Measurements from ENCODE around the gene PPFIA4.
A peak's percentile ranks its signal among the peaks of the same experiment; 100 is the strongest.

PPFIA4 gene

DNA sequence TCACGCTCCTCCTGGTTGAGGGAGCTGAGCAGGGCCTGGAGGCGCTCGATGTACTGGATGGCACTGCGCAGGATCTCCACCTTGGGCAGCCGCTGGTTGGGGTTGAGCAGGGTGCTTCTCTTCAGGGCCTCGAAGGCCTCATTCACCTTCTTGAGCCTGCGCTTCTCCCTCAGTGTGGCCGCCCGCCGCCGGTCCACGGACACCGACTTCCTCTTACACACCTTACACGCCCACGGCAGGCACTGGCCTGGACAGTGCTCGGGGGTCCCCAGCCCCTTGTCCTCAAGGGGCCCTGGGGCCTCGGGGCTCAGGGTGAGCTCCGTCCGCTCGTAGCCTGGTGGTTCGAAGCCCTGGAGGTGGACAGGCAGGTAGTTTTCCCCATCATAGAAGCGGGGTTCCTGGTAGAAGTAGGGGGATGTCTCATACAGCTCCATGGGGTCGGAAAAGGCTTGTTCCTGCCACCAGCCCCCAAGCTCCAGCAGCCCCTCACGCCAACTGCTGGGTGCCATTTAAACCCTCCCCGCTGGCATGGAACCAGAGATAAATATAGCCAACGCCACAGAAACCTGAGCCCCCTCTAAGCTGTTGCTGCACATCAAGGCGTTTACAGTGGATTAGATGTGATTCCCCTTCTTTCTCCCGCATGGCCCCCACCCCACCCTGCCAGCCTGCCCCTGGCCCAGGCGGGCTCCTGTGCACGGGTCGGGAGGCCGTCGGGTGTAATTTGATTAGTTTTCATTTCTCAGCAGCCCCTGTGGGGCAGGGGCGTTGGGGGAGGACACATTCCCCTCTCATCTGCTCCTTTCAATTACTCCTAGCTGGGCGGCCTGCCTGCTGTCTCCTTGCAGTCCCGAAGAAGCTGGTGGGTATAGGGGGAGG, 59.5 kb downstream of the PPFIA4 start, which contains the start of gene MYOG:
MYOG (minus strand) TSS at position 485 of the 879 bp plus-strand sequence; CDS start at position 434, 51 bp downstream.
- DNase-seq, result no peak

DNA sequence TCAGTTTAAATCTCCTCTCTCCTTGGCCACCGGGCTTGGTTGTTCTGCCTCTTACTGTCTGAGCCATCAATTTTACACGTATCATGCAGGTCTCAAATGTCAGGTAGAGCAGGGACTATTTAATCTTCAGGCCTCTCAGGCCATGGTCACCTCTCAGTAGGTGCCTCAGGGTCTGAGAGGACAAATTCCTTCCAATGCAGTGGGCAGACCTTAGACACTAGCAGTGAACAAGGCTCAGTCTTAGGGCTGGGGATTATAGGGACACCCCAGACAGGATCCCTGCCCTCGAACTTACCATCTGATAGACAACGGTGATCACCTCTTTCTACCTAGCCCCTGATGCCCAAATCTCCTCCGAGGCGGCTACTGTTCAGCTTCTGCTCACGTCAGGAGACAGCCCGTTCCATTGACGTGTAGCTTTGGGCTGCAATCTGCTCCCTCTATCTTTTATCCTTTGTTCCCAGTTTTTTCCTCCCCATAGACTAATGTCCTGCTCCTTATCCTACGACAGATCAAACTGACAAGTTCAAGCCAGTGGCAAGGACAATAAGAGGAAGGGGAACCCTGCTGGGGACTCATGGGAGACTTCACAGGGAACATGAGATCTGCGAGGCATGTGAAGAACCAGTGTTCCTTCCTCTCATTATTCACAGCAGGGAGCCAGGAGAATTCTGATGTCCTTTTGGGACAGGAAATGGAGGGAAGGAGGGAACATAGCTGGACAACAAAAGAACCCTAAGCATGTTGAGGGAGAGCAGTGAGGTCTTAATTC, 60.9 kb downstream of the PPFIA4 start:
- DNase-seq, result no peak

DNA sequence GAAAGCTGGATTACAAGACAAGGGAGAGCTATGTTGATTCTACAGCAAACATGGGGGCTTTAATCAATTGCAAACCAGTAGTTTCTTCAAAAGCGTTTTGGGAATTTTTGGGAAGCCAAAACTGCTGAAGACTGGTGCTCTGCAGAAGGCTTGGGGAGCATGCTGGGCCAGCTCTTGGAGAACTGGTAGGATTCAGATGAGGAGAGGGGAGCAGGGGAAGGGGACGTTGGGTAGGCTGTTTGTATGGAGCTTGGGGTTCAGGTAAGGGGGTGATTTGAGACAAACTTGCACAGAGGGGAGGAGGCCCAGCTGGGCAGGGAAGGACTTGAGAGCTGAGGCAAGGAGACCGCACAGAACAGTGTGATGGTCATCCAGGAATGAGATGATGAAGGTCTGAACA, 62.1 kb downstream of the PPFIA4 start:
- no peak for DNase-seq

DNA sequence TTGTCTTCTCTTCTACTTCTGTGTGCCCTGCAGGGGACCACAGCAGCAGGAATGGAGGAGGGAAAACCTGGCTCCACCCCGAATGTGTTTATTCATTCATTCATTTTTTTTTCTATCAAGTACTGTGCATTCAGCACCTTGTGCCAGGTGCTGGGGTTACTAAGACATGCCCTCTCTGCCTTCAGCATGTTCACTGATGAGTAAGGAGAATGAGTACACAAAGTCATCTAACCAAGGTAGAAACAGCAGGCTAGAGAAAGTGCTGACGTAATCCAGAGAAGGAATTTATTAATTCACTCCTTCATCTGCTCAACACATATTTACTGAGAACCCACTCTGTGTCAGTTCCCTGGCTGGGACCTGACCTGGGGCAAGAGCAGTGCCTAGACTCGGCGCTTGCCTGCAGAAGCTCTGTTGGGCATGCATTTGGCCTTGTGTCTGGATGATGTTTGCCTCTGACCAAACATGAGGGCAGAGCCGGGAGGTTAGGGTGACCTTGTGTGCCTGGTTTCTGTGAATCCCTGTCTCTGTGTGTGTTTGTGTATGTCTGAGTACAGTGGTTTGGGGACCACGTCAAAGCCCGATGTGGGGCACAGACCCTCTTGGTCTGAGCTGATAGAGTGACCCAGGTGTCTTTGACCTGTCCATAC, 62.8 kb downstream of the PPFIA4 start:
- DNase-seq, result no peak

DNA sequence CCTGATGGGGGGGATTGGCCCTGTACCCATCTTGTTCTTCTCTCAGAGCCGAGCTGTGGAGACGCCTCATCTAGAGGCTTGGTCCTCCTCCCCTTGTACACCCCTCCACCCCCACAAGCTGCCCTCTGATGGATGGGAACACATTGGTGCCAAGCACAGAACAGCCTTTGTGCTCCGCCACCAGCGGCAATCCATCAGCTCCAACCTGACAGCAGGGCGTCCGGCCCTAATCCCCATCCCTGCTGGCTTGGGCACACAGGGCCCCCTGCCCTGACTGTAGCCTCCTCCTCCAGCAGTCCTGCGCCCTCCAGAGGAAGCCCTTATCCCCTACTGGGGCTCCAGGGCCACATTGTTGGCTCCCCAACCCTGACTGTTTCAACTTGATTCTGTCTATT, 63.4 kb downstream of the PPFIA4 start:
- DNase-seq, result no peak

DNA sequence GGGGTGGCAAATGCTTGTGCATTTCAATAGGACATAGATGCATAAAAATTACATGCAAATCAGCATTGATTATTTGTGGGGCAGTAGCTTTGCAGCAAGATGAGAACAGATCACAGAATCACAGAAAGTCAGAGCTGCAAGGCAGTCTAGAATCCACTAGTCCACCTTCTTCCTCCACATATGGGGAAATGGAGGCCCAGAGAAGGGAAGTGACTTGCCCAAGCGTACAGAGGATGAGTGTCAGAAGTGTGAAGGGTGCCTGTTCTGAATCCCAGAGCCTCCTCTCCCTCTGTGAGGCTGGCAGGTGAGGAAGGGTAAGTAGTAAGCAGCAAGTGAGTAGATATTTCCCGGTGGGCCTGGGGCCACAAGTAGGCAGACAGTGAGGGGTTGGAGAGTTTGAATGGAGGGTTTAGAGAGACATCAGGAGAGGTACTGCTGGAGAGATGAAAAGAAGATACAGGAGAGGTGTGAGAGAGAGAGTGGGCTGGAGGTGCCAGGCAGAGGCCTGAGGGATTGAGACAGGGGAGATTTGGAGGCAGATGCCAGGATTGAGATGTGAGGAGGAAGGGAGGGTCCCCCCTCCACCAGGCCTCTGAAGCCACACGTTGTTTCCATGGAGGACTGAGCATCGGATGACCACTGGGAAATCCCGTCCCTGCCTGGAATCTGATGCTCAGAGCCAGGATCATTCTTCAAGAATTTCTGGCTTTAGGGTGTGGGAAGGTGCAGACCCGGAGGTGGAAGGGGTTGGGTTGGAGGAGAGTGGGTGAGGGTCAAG, 64.3 kb downstream of the PPFIA4 start:
- no peak for DNase-seq

DNA sequence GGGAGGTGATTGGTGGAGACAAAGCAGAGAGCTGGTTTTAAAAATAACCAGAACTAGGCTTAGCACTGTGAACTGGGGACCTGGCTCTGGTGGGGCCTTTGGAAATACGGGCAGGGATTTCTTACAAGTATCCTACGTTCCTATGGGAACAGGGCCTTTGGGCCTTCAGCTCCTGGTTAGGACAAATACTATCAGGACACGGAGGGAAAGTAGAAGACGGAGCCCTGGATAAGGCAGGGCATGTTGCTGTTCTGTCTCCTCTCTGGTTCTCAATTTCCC, 64.8 kb downstream of the PPFIA4 start:
- no peak for DNase-seq

DNA sequence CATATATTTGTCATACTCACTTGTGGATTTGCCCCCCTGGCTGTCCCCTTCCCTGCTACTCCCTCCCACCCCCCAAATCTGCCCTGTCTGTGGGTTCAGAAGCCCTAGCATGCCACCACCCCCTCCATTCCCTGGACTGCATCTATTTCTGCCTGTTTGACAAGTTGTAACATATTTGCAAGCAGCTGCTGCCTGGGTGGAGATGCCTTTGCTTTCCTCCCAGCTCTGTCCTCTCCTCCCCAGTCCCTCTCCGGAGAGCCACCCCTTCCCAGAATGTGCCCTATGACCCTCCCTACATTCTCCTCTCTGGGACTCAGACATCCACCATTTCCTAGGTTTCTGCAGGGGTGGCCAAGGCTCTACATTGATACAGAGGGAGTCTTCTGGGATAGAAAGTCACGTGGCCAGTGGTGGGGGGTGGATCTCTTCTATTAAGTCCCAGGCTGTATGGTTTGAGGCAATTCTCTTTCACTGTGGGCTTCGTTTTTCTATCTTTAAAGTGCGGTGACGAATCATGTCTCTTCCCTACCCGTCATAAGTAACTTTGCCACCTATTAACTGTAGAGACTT, 65.6 kb downstream of the PPFIA4 start:
- no peak for DNase-seq

DNA sequence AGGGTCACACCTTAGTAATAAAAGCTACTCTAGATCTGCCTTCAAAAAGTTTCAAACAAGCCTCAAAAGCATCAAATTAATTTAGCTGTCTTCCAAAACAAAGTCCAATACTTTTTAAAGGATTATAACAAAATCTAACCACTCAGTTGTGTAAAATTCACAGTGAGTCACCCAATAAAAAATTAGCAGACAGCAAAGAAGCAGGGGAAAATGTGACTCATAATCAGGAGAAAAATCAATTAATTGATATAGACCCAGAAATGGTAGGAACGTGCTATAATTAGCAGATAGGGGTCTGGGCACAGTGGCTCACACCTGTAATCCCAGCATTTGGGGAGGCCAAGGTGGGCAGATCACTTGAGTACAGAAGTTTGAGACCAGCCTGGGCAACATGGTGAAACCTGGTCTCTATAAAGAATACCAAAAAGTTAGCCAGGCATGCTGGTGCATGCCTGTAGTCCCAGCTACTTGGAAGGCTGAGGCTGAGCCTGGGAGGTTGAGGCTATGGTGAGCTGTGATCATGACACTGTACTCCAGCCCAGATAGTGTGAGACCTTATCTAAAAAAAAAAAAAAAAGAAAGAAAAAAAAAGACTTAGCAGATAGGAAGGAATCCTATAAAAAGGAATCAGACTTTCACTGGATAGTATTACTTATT, 67.6 kb downstream of the PPFIA4 start:
- no peak for DNase-seq

DNA sequence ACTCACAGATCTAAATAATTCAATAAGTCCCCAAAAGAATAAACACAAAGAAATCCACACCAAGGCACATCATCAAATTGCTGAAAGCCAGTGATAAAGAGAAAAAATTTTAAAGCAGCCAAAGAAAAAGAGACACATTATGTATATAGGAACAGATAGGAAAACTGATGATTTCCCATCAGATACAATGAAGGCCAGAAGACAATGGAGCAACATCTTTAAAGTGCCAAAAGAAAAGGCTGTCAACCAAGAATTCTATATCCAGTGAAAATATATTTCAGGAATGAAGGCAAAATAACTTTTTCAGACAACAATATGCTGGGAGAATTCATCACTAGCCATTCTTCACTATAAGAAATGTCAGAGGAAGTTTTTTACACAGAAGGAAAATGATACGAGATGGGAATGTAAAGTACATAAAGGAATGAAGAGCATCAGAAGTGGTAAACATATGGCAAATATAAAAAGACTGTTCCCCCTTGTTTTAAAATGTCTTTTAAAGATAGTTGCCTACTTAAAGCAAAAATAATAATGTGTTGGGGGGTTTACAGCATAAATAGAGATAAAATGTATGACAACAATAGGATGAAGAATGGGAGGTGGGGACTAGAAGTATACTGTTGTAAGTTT, 68.9 kb downstream of the PPFIA4 start:
- no peak for DNase-seq

DNA sequence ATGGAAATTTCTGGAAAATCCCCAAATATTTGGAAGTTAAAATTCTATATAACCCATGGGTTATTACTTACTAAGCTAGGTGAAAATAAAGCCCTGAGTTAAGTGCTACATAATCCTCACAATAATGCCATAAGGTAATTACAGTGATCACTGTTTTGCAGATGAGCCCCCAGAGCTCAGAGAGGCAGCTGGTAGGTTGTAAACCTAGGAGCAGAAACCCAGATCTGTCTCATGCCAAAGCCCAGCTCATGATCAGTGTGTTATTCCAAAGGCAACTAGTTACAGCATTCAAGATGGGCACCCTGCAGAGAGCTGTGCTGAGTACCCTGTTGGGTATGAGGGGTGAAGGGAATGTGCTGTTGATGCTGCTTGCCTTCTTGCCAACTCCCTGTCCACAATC, 70.3 kb downstream of the PPFIA4 start:
- no peak for DNase-seq

DNA sequence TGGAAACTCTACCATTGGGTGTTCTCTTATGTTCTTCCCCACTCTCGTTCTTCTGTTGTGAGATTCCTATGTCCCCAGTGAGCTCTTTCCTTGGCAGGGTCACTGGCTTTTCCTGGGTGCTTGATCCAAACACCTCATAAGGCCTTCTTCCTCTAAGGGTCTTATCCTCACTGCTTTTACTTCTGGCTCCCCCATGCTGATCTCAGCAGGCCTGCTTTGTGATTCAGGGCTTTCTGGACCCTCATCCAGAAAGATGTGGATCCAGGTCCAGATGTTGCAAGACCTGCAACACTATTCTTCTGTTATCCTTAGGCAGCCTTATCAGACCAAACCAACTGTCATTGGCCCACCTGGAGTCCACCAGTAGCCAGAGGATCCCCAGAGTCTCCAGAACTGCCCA, 70.7 kb downstream of the PPFIA4 start:
- DNase-seq, result no peak

DNA sequence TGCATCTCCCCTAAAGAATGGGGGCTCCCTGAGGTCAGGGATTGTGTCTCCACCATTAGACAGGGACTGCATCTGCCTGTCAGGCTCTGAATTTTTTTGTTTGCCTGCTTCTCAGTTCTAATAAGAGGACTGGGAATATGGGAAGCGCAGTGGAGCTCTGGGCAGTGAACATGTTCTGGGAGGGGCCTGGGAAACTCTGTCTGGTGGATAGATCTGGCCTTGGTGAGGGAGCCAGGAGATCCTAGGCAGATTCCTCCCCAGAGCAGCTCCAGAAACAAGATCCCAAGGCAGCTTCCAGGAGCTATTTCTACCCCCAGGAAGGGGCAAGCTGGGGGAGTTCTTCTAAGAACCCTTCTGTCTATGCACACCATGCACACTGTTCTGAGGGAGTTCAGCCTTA, 72.2 kb downstream of the PPFIA4 start:
- DNase-seq, result no peak

DNA sequence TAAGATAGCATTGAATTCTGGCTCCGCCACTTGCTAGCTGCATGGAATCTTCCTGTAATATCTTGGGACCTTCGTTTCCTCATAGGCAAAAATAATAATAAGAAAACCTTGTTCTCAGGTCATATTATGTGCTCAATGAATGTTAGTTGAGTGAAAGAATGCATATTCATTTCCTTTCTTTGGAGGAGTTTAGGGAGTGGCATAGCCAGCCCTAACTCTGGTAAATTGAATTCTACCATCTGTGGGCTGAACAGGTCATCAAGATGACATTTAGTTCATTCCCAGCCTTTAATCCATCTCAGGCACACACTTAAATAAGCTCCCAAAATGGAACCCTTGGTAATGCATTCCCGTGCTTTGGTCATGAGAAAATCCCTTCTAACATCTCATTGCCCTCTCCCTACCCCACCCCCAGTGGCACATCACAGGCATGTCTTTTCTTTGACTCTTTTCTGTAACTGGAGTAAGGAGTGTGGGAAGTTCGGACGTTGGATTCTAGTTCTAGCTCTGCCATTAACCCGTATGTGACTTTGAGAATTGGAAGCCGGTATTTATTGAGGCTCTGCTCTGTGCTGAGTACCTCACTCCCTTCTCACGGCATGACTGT, 72.7 kb downstream of the PPFIA4 start:
- no peak for DNase-seq

DNA sequence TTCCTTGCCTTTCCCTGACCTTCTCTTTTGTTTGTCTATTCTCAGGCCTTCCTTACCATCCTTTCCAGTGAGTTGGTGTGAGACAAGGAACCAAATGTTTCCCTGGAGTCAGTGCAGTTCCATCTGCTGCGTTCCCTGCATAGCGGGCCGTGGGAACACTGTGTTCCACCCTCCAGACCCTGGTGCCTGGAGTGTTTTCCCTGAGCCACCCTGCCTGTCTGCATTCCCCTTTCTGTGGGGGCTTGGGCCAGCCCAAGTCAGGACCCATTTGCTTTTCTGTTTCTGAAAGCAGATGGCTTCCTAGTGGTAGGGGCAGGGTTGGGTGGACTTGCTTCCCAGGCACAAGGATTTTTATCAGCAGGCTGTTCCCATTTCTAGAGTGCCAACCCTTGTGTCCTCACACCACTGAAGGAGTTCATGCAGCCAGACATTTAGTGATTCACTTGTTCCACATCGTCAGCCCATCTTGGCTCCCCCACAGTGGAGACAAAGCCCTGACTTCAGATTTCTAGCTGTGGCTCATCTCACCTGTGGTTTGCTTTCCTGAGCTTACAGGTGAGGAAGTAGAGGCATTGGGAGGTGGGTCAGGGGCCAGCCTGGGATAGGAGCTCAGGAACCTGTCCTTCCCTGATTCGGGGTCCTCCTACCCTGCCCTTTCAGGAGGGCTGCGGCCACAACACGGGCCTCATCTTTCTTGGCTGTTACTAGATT, 73.7 kb downstream of the PPFIA4 start:
- peak in 1 of 2 experiments; percentile 56 for DNase-seq

DNA sequence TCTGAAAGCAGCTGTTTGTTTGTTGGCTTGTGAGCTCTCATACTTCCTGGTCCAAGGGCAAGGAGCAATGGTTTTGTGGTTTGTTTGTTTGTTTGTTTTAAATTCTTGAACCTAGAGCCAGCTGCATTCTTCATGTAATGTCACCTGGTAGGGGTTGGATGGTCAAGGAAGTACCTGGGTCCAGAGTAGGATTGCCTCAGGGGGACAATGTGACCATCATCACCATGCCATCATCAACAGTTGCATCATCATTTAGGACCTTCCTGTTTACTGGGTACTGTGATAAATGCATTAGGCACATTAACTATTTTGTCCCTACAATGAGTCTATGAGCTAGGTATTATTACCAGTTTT, 74.2 kb downstream of the PPFIA4 start:
- DNase-seq, result no peak

DNA sequence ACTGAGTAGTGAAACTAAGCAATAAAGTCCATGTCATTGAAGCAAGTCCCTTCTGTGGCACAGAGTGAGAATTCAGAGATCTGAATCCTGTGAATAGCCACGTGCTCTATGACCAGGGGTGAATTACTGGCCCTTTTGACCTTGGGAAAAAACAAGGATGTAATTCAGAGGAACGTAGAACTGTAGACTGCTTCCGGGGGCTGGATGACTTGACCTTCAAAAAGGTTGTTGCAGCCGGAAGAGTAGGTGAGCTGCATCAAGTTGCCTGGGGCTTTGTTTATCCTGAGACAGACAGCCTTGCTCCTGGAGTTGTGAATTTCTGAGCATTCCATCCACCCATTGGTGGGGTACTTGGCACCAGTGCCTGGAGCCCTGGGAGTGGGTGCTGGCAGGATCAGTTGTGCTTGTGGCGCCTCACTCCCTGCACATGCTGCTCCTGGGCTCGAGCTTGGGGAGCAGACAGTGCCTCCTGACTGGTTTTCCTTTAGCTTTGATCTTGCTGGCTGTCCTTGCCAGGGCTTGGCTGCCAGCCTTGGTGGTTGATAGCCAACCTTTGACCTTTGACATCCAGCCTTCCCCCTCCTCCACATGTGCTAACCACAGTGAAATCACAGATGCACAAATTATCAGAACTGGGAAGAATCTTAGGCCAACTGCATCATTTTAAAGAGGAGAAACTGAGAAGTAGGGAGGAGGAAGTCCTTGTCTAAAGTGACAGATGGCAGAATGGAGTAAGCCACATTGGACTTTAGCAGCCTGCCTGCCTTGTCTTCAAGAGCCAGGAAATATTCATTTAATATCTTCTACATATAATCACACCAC, 75.7 kb downstream of the PPFIA4 start:
- peak in 1 of 2 experiments; percentile 26 for DNase-seq

DNA sequence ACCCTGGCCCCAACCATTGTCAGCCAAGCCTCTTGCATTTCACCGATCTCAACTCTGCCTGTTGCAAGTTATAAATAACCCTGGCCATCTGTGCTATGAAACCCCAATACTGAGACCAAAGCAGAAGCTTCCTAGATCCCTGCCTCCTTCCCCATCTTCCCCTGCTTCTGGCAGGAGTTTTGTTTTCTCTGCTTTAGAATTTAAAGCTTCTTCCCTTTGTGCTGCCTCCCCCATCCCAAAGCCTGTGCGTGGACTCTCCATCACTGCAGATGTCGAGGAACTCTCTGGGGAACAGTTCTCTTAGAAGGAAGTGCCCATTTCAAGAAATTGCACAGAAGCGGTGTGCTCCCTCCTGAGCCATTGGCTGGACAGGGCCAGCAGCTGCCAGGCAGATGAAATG, 76.9 kb downstream of the PPFIA4 start:
- DNase-seq, result peak in 1 of 2 experiments; percentile 46

DNA sequence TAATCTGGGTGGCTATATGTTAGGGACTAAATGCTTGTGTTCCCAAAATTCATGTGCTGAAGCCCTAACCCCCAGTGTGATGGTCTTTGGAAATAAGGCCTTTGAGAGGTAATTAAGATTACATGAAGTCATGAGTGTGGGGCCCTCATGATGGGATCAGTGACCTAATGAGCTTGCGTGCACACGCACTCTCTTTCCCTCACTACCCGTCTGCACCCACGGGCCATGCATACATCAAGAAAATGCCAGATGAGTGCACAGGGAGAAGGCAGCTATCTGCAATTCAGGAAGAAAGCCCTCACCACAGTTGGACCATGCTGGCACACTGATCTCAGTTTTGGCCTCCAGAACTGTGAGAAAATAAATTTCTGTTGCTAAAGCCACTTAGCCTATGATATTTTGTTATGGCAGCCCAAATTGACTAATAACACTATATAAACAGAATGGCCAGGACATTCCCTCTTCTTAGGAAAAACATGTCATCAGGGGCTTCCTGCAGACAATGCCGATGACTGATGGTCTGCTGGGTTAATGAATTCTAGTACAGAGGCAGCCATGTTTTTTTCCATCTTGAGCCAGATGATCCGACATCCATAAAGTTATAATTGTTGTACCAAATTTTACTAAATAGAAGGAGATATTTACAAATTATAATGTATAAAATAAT, 77.7 kb downstream of the PPFIA4 start:
- no peak for DNase-seq

All from cerebellar nuclear complex (tissue), 1 donor.